Activated CD8-positive, alpha-beta memory T cell treated with anti-CD3 and anti-CD28 coated beads, Interleukin-2, amount 50 U/mL, for 24 hours (primary cell): ENCODE data around the gene LMTK2.
"Not testable (repeated sequence)": the region's sequence is repeated elsewhere in the genome, so short reads cannot be mapped to it uniquely, and the experiment has no call there.

Source experiments
- DNase-seq: peaks from one replicate; pipeline ENCODE4 v3.0.0-alpha.2; 2020; ENCODE audit errors: extremely low read depth

Gene LMTK2

DNA sequence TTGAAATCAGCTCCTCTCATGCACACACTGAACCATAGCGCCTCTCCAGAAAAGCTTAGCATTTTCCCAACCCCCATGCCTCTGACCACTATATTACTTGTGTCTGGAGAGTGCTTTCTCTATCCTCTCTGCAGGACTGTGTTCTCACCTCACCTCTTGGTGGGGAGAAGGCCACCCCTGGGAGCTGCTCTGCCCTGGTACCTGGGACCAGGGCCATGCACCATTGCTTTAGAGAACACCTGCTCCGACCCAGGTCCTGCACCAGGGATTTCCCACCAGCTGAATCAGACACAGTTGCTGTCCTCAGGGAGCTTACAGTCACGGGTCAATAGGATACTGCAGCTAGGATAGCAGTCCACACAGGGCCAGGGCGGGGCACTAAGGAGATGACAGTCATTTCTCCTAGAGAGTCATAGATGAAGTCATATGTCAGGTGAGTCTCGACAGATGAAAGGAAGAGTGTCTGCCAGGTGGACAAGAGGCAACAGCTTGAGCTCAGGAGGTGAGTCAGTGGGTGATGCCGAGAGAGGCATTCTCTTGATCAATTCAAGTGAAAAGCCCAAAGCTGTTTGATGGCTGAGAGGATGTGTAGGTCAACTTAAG is 619 bp upstream of the LMTK2 start:
- no peak for DNase-seq

DNA sequence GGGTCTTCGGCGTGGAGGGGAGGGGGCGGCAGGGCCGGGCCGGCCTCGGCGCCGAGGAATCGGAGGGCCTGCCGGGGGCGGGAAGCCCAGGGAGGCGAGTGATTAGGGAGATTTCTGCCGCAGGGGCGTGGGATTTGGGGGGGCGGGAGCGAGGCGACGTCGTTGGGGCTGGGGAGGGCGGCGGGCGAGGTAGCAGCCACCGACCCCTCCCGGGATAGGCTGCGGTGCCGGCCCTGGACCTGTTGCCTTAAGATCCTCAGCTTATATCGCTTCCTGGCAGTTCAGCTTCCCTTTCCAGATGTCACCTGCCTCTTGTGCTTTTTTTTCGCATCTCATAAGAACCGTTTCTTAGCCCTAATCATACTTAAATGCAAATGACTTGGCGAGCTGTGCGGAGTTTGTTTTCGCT is 655 bp downstream of the LMTK2 start:
- no peak for DNase-seq

DNA sequence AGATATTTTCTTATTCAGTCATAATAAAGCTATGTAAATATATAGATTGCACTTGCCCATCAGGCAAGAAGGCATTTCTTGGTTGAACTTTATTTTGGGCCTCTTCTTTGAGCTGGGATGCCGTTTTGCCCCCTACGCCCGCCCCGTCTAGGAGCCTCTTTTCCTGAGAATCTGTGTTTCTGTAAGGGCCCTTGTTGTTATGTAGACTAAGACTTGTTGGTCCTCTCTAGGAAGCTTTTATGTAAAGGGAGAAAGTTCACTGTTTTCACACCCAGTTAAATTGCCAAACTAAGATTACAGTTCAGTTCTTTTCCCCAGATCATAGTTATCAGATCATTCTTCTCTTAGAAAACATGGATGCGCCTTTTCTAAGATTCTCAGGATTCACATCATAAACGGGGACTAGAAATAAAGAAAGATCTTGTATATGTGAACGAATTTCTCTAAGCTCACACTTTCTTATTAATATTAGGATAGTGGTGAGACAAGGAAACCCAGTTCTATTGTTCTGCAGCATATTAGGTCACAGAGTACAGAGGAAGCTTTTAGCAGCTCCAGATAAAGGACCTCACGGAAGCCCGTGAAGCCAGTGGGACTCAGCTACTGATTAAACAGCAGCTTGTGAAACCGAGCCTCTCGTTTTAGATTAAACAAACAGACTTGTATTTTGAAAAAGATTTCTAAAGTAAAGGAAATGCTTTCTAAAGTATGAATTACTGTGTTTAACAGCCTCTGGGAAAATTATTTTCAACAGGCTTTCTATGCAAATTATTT is 3.8 kb downstream of the LMTK2 start:
- DNase-seq = no peak

DNA sequence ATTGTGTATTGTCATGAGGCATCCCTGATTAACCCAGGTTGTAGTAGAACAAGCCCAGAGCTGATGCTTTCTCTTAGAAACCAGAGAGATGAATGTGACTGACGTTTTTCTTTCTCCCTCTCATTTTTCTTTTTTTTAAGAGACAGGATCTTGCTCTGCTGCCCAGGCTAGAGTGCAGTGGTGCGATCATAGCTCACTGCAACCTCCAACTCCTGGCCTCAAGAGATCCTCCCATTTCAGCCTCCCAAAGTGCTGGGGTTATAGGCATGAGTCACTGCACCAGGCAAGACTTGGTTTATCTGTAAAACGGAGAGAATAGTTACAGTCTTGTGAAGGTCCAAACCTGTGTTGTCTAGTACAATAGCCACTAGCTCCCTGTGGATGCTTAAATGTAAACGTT is 5.4 kb downstream of the LMTK2 start:
- DNase-seq = no peak

DNA sequence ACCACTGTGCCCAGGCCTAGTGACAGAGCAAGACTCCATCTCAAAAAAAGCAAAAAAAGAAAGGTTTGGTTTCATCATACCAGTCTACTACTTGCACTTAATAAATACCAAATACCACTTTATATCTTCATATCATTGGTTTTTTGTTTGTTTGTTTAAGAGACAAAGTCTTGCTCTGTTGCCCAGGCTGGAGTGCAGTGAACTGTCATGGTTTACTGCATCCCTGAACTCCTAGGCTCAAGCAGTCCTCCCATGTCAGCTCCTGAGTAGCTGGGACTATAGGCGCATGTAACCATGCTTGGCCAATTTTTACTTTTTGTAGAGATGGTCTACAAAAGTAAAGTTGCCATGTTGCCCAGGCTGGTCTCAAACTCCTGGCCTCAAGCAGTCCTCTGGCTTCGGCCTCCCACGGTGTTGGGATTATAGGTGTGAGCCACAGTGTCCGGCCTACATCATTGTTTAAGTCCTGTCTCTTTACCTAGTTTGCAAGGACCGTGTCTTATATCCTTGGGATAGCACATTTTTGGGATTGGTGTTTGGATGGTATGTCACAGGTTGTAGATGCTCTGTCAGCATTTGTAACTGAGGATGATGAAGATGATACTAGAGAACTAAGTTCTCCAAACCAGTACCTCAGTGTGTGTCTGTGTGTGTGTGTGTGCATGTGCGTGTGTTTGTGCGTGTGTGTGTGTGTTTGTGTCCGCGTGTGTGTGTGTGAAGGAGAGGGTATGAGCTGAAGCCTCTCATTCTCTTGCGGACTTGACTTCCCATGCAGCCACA is 9.3 kb downstream of the LMTK2 start:
- no peak for DNase-seq

DNA sequence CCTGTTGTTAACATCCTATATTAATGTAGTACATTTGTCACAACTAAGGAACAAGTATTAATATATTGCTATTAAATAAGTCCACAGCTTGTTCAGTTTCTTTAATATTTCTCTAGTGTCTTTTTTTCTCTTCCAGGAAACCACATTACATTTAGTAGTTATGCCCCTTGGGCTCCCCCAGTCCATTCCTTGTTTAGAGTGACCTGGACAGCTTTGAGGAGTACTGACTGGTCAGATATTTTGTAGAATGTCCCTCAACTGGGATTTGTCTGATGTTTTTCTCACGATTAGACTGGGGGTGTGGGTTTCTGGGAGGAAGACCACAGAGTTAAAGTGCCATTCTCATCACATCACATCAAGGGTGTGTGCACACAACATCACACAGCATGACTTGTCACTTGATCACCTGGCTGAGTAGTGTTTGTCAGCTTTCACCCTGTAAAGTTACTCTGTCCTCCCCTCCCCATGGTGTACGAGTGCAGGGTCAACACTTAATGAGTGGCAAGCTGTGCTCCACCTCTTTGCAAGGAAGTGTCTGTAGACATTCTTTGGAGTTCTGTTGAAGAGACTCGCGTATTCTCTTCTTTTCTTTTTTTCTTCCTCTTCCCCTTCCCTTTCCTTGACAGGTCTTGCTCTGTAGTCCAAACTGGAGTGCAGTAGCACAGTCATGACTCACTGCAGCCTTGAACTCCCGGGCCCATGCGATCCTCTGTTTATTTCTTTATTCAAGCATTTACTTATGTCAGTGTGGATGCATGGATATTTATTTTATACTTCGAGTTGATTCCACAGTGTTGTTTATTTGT is 10.2 kb downstream of the LMTK2 start:
- no peak for DNase-seq

DNA sequence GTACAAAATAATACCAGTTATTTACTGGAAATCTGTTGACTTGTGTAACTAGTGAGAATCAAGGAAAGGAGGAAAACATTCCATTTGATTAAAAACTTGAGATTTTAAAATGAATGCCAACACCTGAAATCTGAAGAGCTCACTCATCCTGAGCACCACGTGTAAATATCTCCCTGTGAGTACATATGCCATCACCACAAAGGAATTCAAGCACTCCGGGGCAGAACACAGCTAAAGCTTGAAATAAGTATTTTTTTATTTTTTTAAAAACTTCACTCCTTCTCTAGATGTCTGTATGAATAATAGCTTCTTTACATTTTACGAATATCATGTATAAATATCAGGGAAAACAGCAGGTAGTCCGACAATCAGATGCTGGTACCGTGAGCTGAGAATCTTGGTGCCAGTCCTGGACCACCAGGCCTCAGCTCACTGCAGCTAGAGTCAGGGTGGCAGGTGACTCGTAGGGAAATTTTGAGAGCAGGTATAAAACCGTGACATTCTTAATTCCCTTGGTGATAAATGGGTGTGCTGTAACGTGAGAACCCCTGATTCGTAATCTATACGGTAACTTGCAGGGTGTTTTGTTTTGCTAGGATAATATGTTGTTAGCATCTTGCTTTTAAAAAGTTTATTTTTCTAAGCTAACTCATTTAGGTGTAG is 12.7 kb downstream of the LMTK2 start:
- DNase-seq = no peak

DNA sequence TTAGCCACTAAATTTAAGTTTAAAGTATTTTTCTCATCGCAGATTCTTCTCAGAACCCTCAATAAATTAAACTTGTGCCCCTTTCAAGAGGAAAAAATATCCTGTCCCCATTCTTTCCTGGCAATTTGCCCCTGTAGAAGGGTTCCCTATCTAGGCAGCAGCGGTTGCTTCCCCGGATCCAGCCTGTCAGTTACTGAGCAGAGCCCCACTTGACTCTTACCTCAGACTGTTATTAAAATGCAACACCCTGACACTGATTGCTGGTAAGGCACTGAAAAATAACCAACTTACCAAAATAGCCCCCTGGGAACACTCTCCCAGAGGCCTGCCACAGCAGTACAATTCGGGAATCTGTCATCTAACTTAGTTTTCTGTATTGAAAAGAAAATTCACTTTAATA is 13.9 kb downstream of the LMTK2 start:
- no peak for DNase-seq

DNA sequence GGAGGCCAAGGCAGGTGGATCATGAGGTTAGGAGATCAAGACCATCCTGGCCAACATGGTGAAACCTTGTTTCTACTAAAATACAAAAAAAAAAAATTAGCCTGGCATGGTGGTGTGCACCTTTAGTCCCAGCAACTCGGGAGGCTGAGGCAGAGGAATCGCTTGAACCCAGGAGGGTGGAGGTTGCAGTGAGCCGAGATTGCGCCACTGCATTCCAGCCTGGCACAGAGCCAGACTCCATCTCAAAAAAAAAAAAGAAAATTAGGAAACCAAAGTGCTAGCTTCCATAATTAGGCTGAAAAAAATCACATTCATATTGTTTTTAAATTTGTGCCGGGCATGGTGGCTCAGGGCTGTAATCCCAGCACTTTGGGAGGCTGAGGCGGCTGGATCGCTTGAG is 14.7 kb downstream of the LMTK2 start:
- DNase-seq = not testable (repeated sequence)

DNA sequence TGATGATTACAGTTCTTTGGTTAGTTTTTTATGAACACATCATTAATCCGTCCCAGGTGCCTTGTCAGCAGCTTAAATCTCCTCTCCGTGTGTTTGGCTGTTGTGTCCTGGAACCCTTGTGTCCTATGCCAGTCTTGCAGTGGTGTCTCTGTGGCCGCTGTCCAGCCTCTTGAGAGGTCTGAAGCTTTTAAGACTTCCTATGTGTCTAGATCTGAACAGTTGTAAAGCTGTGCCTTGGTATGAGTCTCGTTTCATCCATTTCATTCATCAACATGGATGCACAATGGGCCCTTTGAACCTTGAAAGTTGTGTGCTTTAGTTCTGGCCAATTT is 16.7 kb downstream of the LMTK2 start:
- no peak for DNase-seq

DNA sequence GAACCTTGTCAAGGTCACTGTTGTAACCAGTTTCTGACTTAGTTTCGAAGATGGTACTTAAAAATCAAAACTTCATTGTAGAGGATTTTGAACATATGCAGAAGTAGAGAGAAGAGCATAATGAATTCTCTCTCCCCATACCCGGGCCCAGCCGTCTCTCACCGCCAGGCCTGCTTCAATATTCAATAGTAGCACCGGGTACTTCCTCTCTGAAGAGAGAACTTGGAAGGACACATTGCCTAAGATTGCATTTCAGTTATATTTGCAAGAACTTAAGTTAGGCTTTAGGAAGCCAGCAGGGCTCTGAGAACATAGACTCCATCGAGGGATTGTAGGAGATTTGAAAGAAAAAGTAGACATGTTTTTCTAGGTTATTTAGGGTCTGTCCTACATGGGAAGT is 19.1 kb downstream of the LMTK2 start:
- DNase-seq = no peak

DNA sequence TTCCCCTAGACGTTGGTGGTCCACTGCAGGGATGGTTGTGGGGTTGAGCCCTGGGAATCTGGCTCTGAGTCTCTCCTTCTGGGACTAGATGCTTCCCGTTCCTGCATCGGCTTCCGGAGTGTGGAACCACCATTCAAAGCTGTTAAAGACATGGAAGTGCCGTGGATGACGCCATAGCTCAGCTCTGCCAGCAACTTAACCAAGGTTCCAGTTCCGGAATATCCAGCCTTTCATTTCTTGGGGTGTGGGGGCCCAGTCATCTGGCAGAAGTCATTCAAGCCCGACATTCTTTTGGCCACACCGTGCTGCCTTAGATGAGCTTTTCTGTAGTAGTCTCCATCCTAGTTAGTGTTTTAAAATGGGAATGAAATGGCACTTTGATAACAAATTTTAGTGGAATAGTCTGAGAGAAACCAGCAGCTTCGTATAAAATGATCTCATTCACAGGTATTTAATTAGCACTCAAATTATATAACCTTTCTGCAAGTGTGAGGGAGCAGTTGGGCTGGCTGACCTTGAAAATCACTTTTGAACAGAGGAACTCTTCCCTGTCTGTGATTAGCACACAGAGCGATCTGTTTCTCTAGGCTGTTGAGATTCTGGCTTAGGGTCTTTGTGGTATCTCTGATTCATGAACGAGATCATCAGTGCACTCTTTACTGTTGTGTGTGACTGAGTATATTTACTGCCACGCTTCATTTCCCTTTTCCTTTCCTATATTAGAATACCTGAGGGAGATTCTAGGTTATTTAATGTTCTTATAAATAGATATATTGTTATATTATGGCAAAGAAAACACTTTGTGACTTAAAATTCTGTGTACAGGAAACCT is 19.9 kb downstream of the LMTK2 start:
- no peak for DNase-seq

DNA sequence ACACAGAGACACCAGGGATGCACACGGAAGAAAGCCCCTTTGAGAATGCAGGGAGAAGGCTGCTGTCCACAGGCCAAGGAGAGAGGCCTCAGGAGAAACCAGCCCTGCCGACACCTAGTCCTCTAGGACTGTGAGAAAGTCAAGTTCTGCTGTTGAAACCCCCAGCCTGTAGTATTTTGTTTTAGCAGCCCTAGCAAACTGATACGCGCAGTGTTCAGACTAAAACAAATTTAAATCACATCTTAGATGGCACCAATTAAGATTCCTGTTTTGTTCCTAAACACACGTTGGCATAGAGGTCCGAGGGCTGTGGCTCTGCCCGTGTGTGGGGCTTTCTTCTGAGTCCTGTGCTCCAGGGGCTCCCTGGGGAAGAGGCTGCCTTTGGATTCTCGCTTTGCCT is 21.7 kb downstream of the LMTK2 start:
- DNase-seq = no peak

DNA sequence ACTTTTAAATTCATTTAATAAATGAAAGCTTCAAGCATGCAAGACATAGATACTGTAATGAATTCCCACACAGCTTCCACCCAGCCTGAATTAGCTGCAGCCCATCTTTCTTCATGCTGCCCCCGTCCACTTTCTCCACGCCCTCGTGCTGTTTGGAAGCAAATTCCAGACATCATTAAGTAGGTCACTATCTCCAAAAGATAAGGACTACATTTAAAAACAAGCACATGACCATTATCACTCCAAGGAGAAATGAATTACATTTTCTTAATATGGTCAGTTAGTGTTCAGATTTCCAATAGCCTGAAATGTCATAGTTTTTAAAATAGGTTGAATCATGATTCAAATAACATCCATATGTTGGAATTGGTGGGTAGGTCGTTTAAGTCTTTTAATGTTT is 24.3 kb downstream of the LMTK2 start:
- DNase-seq = no peak

DNA sequence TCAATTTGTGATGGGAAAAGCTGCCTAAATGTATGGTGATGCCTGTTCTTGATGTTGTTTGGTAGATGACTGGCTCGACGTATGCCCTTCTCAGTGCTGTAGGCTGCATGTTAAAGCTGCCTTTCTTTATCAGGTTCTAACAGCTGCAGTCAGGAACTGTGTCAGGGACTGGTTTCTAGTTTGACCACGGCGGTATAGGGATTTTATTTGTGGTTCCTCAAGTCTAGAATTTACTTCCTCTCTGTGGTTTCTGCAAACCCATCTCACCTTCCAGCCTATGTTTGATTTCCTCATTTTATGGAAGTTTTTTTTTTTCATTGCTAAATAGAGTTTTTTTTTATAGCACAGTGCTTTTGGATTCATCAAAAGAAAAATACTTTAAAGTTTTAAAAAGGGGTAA is 26.5 kb downstream of the LMTK2 start:
- no peak for DNase-seq

DNA sequence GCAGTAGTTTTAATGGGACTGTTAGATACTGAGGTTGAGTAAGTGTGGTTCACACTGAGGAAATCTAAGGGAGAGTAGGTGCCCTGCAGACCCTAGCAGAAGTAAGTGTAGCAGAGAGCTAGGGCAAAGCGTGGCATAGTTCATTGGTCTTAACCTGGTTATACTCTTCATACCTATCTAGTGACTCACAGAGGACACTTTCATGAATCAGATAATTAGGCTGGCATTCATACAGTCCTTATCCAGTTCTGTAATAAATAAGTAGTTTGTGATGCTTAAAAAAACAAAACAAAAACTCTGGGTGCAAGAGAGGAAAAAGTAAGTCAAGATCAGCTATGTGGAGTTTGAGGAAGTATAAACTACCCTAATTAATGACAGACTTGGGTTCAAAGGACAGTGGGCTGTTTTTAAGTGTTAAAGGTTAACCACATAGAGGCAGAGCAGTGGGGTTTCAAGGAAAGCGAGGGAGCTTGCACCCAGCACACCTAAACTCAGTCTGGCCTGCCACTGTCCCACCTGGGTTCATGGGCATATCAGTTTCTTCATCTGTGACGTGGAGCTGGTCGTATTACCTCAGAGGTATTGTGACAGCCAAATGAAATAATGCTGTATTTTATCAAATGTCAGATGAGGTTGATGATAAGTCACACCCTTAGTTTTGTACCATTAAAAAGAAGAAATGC is 27.1 kb downstream of the LMTK2 start:
- no peak for DNase-seq

DNA sequence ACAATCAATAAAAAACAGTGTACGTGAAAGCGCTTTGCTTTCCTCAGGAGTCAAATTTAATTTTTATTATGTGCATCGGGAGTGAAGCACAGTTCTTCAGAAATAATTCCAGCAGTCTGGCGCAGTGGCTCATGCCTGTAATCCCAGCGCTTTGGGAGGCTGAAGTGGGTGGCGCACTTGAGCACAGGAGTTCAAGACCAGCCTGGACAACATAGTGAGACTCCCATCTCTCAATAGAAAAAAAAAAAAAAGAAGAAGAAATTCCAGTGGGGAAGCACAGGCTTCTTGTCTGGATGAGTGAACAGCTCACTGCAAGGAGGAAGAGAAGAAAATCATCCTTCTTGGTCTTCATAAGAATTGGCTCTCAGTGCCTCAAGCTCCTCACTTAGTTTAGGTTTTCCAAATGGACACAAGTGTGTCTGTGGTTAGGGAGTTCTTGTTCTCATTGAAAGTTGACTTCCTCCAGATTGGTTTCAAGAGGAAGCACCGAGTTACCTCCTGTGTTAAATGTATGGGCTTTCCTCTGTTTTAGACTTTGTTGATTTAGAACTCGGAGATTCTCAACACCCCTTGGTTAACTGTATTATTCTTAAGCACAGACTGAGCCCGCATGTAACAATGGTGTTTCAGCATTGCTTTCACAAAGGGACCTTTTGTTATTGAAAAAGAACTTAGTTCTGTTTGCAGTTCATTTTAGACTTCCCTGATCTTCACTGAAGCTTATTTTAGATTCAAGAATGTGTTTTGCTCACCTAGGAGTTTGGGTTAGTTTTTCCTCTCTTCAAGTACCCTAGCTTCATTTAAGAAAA is 28.0 kb downstream of the LMTK2 start:
- no peak for DNase-seq

DNA sequence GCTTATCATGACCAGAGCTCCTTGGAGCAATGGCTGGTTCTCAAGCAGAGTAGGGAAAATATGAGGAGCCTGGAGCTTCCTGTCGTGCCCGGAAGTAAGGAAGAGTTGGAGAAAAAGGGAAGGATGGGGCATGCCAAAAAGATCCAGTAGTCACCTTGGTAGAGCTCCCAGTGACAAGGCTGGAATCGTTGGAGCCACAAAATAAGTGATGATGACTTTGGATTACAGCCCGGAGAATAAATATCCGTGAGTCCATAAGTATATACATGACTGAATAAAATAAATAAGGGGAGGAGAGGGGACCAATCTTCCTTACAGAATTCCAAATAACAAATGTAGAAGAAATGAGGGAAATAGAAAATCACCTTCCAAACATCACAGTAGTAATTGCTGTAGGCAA is 29.3 kb downstream of the LMTK2 start:
- DNase-seq = no peak

DNA sequence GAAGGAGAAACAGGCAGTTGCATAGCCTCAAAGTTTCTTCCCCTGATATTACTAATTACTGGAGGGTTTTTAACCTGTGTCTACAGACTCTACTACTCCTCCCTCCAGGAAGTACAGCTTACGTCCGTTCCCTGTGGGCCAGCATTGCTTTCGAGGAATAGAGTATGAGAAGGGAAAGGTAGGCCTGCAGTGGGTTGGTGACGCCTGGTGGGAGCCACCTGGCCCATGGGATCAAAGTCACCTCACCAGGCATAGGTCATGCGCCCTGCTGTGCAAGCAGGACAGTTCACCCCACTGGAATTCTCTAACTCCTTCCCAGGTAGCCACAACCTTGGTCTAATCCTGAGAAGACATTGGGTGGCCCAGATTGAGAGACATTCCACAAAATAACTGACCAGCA is 29.8 kb downstream of the LMTK2 start:
- DNase-seq = no peak
